Glomerular visceral epithelial cell (primary cell): Measurements from ENCODE around the gene MALL.
"Not testable (repeated sequence)": the region's sequence is repeated elsewhere in the genome, so short reads cannot be mapped to it uniquely, and the experiment has no call there.

Source experiments
- DNase-seq: peaks from one replicate; pipeline ENCODE4 v3.0.0-alpha.2; 2016; ENCODE audit errors: extremely low spot score

Gene MALL

GRCh38 chr2:110115291-110116032 lies at the start of gene MALL:
Gene MALL (minus strand): TSS chr2:110115822. CDS start chr2:110115792, 30 bp downstream.
- peak; percentile 33 for DNase-seq

GRCh38 chr2:110157153-110157793 lies 41.7 kb upstream of the MALL start:
- DNase-seq: peak; percentile 67

- DNase-seq: not testable (repeated sequence)
Observed at GRCh38 chr2:110154828-110155227, 39.2 kb upstream of the MALL start.

GRCh38 chr2:110154188-110154587 lies 38.6 kb upstream of the MALL start:
- not testable (repeated sequence) for DNase-seq

GRCh38 chr2:110153416-110153815 lies 37.8 kb upstream of the MALL start:
- DNase-seq: no peak

- no peak for DNase-seq
Observed at GRCh38 chr2:110152943-110153342, 37.3 kb upstream of the MALL start.

- DNase-seq: peak; percentile 7
Observed at GRCh38 chr2:110149330-110150220, 34.0 kb upstream of the MALL start.

DNA sequence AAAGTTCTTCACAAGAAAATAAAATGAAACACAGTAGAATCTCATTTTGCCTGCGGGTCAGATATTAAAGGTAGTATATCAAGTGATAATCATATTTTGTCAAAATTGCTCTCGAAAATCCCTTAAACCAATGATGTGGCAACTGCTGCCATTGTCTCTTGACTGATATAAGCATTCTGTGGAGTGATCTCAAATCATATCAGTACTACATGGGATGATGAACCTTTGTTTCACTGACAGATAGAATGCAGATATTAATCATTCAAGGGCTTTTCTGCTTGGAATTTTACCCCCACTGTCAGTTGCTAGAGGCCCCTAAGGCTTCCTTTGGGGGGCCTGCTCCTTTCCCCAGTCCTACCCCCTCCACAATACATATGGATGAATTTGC lies 31.3 kb upstream of the MALL start:
- no peak for DNase-seq

- no peak for DNase-seq
Observed at GRCh38 chr2:110146183-110146944, 30.7 kb upstream of the MALL start.

- no peak for DNase-seq
Observed at GRCh38 chr2:110143982-110144381, 28.4 kb upstream of the MALL start.

DNA sequence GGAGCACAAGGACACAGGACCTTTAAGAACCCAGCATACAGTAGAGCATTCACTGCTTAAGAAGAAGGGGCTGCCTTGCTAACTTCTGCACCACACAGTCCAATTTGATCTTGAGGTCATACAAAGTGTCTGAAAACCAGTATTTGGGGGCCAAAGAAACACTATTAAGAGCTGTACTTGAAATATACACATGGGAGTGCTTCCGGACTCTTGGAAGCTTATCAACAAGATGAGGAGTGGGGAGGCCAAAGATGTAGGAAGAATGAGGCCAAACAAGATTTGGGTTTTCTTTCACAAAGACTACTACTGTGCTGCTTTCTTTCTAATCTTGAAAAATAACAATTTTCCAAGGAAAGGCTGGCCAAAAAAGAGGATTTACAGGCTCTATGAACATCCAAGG lies 24.8 kb upstream of the MALL start:
- no peak for DNase-seq

- no peak for DNase-seq
Observed at GRCh38 chr2:110134025-110134424, 18.4 kb upstream of the MALL start.

DNA sequence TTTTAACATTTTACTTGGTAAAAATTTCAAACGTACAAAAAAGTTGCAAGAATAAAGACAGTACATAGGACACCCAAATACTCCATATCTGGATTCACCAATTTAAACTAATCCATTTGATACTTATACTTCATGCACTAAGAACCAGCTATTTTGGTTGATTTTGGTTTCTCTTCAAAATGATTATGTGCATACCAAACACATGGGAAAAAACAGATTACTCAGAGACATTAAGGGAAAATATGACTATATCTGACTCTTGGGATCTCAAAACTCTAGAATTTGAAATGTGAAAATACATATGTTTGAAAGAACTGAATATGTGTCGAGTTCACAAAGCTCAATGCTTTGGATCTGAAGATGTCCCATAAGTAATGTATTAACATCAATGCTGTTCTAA lies 15.5 kb upstream of the MALL start:
- no peak for DNase-seq

GRCh38 chr2:110130757-110131156 lies 15.1 kb upstream of the MALL start:
- no peak for DNase-seq

DNA sequence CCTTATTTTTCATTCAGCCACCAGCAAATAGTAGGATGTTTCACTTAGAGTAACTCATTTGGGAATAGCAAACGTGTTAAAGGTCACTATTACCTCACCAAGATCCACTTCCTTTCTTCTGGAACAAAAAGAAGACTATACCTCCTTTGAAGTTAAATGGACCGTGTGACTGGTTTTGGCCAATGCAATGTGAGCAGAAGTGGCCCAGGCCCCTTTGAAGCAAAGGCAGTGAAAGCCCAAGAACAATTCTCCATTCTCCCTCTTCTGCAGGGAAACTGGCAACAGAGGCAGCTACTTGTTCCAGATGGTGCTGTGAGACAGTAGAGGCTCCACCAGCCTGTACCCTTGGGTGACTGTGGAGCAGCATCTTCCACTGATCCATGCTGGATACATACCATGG lies 11.3 kb upstream of the MALL start:
- DNase-seq: no peak

DNA sequence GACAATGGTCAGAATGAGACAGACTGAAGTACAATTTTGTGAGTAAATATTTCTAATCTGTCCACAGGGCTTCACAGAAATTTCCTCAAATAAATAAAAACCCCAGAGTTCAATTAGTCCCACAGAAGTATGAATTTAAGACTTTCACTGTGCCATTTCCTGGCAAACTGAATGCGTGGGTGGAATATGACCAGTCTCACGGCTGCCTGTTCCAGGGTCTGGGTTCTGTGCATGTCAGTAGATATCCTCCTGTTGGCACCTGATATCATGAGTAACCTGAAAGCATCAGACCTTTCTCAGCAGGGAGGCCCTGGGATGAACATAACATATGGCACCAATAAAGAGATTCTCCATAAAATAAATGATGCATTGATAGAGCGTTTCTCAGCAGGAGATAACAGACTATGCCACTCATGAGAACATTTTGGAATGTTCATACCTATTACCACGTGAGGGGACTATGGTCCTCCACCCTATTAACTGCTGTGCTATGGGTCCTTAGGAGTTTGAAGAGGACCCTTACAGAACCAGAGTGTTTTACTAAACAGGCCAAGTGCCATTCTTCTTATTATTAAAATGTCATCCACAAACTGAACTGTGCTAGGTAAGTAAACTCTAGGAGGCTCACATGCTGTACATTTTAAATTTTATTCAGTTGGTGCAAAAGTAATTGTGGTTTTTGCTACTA lies 10.6 kb upstream of the MALL start:
- DNase-seq: no peak

DNA sequence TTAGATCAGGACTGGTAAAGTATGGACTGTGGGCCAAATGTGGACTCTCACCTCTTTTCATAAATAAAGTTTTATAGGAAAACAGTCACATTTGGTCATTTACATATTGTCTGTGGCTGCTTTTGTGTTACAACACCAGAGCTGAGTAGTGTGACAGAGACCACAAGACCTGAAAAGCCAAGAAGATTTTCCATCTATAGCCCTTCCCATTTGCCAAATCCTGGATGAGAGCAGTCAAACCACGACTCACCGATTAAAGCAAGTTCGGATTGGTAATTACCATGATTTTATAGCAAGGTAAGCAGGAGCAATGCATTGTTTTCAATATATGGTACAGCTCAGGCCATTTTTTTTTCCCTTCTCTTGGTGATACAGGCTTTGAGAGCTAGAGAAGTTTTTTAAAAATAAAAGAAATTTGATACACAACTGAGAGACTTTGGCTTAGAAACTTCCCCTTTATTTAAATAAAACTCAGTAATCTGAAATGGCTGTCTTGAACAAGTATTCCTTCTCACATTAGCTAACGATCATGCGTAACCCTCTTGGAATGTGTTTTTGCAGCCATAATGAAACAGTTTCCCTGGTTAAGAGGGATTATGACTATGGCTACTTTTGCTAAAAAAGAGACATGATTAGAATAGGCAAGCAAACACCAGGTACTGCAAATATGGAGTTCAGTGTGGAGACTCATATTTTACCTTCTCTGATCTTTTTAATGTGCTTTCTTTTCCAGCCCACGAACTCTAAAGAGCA lies 9.5 kb upstream of the MALL start:
- DNase-seq: no peak

GRCh38 chr2:110124038-110124825 lies 8.6 kb upstream of the MALL start:
- DNase-seq: no peak

- DNase-seq: no peak
Observed at GRCh38 chr2:110121592-110121991, 6.0 kb upstream of the MALL start.

DNA sequence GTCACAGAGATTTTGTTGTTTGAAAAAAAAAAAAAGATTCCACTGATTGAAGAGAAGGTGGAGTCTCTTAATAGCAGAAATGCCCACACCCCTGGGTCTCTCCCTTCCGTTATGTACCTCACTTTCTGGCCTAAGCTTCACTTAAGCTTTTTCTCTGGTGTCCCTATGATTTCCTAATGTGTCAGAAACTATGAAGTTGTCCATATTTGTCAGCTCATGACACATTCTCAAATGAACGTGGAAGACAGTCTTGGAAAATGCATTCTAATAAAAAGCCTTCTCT lies 5.4 kb upstream of the MALL start:
- no peak for DNase-seq
